ENCODE data around the gene PCBP3. TPM values are rescaled to one million over a fixed set of nuclear protein-coding genes. Genes with fewer than 3 reads are reported as not detected.

The PCBP3 gene
- total RNA-seq, 1 donor from 2014 or later = 4.6 TPM

DNA sequence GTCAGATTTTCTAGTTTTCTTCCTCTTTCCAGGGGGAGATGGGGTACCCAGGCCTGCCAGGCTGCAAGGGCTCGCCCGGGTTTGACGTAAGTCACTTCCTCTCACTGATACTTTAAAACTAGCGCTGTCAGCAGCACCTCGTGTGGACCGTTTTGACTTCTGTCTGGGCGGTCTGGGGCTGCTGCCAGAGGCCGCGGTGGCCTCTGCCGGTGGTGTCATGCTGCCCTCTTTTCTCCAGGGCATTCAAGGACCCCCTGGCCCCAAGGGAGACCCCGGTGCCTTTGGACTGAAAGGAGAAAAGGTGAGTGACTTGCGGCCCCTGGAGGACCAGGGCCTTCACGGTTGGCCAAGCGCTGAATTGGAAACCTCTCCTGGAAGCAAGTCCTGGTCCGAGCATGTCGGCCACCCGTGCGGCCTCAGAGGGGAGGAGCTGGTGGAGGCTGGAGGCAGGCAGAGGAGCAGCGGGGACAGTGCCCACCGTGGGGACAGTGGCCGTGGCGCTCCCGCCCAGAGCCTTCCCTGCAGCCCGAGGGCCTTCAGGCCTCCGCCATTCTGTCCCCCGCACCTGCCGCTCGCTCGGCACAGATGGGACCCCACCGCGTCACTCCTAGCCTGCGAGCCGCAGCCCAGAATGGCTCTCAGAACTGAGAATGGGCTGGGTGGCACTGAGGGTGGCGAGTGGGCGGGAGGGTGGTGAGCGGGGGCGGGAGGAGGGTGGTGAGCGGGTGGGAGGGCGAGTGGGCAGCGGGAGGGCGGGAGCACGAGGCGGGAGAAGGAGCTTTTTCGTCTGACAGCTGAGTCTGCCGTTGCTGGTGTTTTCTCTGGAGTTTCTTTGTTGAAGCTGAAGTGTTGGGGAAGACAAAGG is 347.4 kb downstream of the PCBP3 start:
- H3K4me3 ChIP-seq = no peak overlapping the region
- Mint-ChIP-seq H3K27me3 (ENCODE audit: insufficient read depth, low read depth) (peaks cover 2% of the 10 kb centered on the region), H3K9me3 (no peaks in the 10 kb centered on the region), H3K4me1 (no peaks in the 10 kb centered on the region), H3K36me3 (peaks cover 2% of the 10 kb centered on the region), H3K4me3 (no peak overlapping the region), H3K27ac (no peak overlapping the region)
- H3K79me2 ChIP-seq (ENCODE audit: low read depth) = no peaks in the 10 kb centered on the region
- H3K27ac ChIP-seq = no peak overlapping the region
- DNase-seq (ENCODE audit: low spot score) = no peak
- TF ChIP-seq, protein P1, sequence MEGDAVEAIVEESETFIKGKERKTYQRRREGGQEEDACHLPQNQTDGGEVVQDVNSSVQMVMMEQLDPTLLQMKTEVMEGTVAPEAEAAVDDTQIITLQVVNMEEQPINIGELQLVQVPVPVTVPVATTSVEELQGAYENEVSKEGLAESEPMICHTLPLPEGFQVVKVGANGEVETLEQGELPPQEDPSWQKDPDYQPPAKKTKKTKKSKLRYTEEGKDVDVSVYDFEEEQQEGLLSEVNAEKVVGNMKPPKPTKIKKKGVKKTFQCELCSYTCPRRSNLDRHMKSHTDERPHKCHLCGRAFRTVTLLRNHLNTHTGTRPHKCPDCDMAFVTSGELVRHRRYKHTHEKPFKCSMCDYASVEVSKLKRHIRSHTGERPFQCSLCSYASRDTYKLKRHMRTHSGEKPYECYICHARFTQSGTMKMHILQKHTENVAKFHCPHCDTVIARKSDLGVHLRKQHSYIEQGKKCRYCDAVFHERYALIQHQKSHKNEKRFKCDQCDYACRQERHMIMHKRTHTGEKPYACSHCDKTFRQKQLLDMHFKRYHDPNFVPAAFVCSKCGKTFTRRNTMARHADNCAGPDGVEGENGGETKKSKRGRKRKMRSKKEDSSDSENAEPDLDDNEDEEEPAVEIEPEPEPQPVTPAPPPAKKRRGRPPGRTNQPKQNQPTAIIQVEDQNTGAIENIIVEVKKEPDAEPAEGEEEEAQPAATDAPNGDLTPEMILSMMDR (IDR thresholded peaks at IDR 0.05) = no peak
- TF ChIP-seq EZH2 (IDR thresholded peaks at IDR 0.05) (no peak), EZH2phosphoT487 (IDR thresholded peaks at IDR 0.05) (no peak)
- H2AFZ ChIP-seq (replicated peaks) = no peak overlapping the region
- no peaks in the 10 kb centered on the region for H3K9me3 ChIP-seq (ENCODE audit: low read depth)
- no peaks in the 10 kb centered on the region for H3K4me1 ChIP-seq
- H3F3A ChIP-seq (ENCODE audit: low read depth) = no peaks in the 10 kb centered on the region
- no peaks in the 10 kb centered on the region for H4K20me1 ChIP-seq (ENCODE audit: low read depth)
- H3K36me3 ChIP-seq = no peaks in the 10 kb centered on the region
- H3K4me2 ChIP-seq = no peak overlapping the region
- H3K9ac ChIP-seq = no peak overlapping the region
- H3K27me3 ChIP-seq = no peaks in the 10 kb centered on the region

DNA sequence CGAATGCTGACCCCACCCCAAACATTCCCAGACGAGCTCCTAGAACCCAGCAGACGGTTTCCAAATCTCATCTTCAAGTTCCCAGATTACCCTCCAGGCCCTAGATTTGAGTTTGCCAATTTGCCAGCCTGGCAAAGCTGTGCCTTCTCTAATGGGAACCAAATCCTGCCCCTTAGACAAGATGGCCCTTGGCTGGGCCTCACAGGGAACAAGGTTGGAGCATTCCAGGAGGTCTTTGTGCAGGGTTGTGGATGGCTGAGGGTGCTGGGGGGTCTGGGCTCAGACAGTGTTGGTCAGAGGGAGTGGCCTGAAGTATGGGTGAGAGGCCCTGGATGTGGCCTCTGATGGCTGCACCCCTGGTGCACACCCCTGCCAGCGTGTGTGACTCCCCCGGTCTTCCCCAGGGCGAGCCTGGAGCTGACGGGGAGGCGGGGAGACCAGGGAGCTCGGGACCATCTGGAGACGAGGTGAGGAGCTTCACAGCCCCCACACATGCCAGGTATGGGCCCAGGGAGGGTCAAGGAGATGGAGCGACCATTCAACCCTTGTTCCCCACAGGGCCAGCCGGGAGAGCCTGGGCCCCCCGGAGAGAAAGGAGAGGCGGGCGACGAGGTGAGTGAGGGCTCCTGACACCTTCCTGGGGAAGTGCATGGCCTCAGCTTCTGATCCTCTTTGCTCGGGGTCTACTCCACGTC is 348.2 kb downstream of the PCBP3 start:
- Mint-ChIP-seq H3K4me1 (no peaks in the 10 kb centered on the region), H3K4me3 (no peak overlapping the region), H3K36me3 (peaks cover 2% of the 10 kb centered on the region), H3K27me3 (ENCODE audit: insufficient read depth, low read depth) (peaks cover 2% of the 10 kb centered on the region), H3K27ac (peak overlapping the region; percentile 74), H3K9me3 (no peaks in the 10 kb centered on the region)
- H3K4me2 ChIP-seq = no peak overlapping the region
- no peak overlapping the region for H3K4me3 ChIP-seq
- H3F3A ChIP-seq (ENCODE audit: low read depth) = no peaks in the 10 kb centered on the region
- H2AFZ ChIP-seq (replicated peaks) = no peak overlapping the region
- DNase-seq (ENCODE audit: low spot score) = no peak
- H3K9me3 ChIP-seq (ENCODE audit: low read depth) = no peaks in the 10 kb centered on the region
- TF ChIP-seq, protein P1 (IDR thresholded peaks at IDR 0.05) = no peak
- TF ChIP-seq EZH2 (IDR thresholded peaks at IDR 0.05) (no peak), EZH2phosphoT487 (IDR thresholded peaks at IDR 0.05) (no peak)
- no peaks in the 10 kb centered on the region for H3K27me3 ChIP-seq
- H3K79me2 ChIP-seq (ENCODE audit: low read depth) = no peaks in the 10 kb centered on the region
- H4K20me1 ChIP-seq (ENCODE audit: low read depth) = no peaks in the 10 kb centered on the region
- no peak overlapping the region for H3K9ac ChIP-seq
- no peak overlapping the region for H3K27ac ChIP-seq
- no peaks in the 10 kb centered on the region for H3K36me3 ChIP-seq
- no peaks in the 10 kb centered on the region for H3K4me1 ChIP-seq

Other genes starting within 250 kb of the PCBP3 start
- gene COL18A1, start 238.6 kb upstream of the PCBP3 start, total RNA-seq (ENCODE audit: low replicate concordance) = 52.6 and 291 TPM in 2 replicates
- 7.7 and 17.3 TPM in 2 replicates for gene SLC19A1, start 101.3 kb upstream of the PCBP3 start, total RNA-seq (ENCODE audit: low replicate concordance)